H1 (cell line): Measurements from ENCODE around the gene PTMA. TPM values are rescaled to one million over a fixed set of nuclear protein-coding genes. Genes with fewer than 3 reads are reported as not detected.

Experiments
- RNF2 ChIP-seq: fragments of 200-900, 300-1000 bp; sonication (generic); IDR thresholded peaks from 2 replicates; pipeline ENCODE4 v1.7.1; 2016; ENCODE audit warnings: borderline replicate concordance, low read depth, mild to moderate bottlenecking, antibody characterized with exemption, low read length; ENCODE audit not compliant: poor library complexity, severe bottlenecking; ENCODE audit errors: missing control alignments
- RXRA ChIP-seq: IDR thresholded peaks from 2 replicates; pipeline ENCODE4 v1.6.1; 2011; ENCODE audit warnings: low read depth, mild to moderate bottlenecking, low read length, moderate library complexity; ENCODE audit not compliant: insufficient read depth
- polyA plus RNA-seq, 7 experiments: library from polyadenylated mRNA; depleted of rRNA in 3 of 7; stranded (reverse) in 5 of 7; unstranded in 2 of 7; fragments of >200 nt in 5 of 7; fragments of 200-250 nt in 2 of 7; gene quantifications; 1 replicate in 5 of 7; 2 replicates in 1 of 7; 4 replicates in 1 of 7; pipeline versions ENCODE4 v1.2.1 to v1.2.3, GENCODE V29; 2011 to 2013; ENCODE audit warnings: missing spikeins in 2 of 7, mixed read lengths in 2 of 7
- total RNA-seq: library from RNA; stranded (reverse); fragmentation: NEBNext Ultra II Directional; extraction: Animal tissue kit (Norgen Biotek cat#: 25700); gene quantifications from 2 replicates; pipeline ENCODE4 v1.2.1, GENCODE V29; 2021

Gene PTMA
- total and polyA plus RNA-seq, 2 of the 8 experiments (the other 6 are each of a cell fraction or from before 2014, with no cell fraction given), result 683 to 2,680 TPM

- TF ChIP-seq RXRA (no peak), RNF2 (no peak)
These were observed 40.8 kb upstream of the PTMA start (continued) for GRCh38 chr2:231667496-231667895.
